NB4 (cell line): ENCODE measurements around the gene LRIT2.

Experiments used
- CTCF ChIP-seq: IDR thresholded peaks from one replicate; pipeline ENCODE4 v1.5.1; 2012; ENCODE audit warnings: low read depth, low read length
- MAX ChIP-seq: IDR thresholded peaks from 2 replicates; pipeline ENCODE4 v1.6.1; 2011; ENCODE audit warnings: low read depth, low read length
- MYC ChIP-seq: IDR thresholded peaks from 2 replicates; pipeline ENCODE4 v1.6.1; 2011; ENCODE audit warnings: low read depth, low read length
- POLR2A ChIP-seq: IDR thresholded peaks from 2 replicates; pipeline ENCODE4 v1.6.1; 2011; ENCODE audit warnings: mild to moderate bottlenecking; ENCODE audit not compliant: insufficient read length; ENCODE audit errors: extremely low read depth

GRCh38 chr10:84214046-84214572 lies 11.2 kb downstream of the LRIT2 start:
- TF ChIP-seq MAX (no peak), POLR2A (no peak), CTCF (no peak), MYC (no peak)
